Parathyroid adenoma (tissue), 2 donors: ENCODE data around the gene TGM5.

Experiments
- H2AFZ ChIP-seq: fragments of 300-600 bp; sonication (generic); one replicate; pipeline ENCODE4 v1.7.0; 2017; ENCODE audit warnings: antibody characterized with exemption, mild to moderate bottlenecking
- H3K27ac ChIP-seq: fragments of 300-600 bp; sonication (generic); one replicate; pipeline ENCODE4 v1.7.0; 2017
- H3K27me3 ChIP-seq: fragments of 300-600 bp; sonication (generic); one replicate; pipeline ENCODE4 v1.7.0; 2017; ENCODE audit warnings: low read length; ENCODE audit not compliant: control insufficient read depth, insufficient read depth
- H3K36me3 ChIP-seq: fragments of 300-600 bp; sonication (generic); one replicate; pipeline ENCODE4 v1.7.0; 2017; ENCODE audit warnings: low read length; ENCODE audit not compliant: control insufficient read depth, insufficient read depth
- H3K4me1 ChIP-seq: fragments of 300-600 bp; sonication (generic); one replicate; pipeline ENCODE4 v1.7.0; 2017; ENCODE audit warnings: control low read depth
- H3K4me2 ChIP-seq: fragments of 300-600 bp; sonication (generic); one replicate; pipeline ENCODE4 v1.7.0; 2017; ENCODE audit warnings: low read length
- H3K4me3 ChIP-seq: fragments of 300-600 bp; sonication (generic); one replicate; pipeline ENCODE4 v1.7.0; 2017; ENCODE audit warnings: low read depth, low read length
- H3K79me2 ChIP-seq: fragments of 300-600 bp; sonication (generic); one replicate; pipeline ENCODE4 v1.7.0; 2017; ENCODE audit warnings: control low read depth
- H3K9ac ChIP-seq: fragments of 300-600 bp; sonication (generic); one replicate; pipeline ENCODE4 v1.7.0; 2017; ENCODE audit warnings: mild to moderate bottlenecking
- H3K9me3 ChIP-seq: fragments of 300-600 bp; sonication (generic); one replicate; pipeline ENCODE4 v1.7.0; 2017; ENCODE audit warnings: low read length; ENCODE audit not compliant: control insufficient read depth
- CTCF ChIP-seq: fragments of 300-600 bp; sonication (generic); IDR thresholded peaks from one replicate; pipeline ENCODE4 v1.7.0; 2017; ENCODE audit warnings: antibody characterized with exemption, mild to moderate bottlenecking
- donor health status: primary hyperparathyroidism.

The TGM5 gene

GRCh38 chr15:43287254-43287653 is 20.5 kb upstream of the TGM5 start:
- Histone ChIP-seq H3K79me2 (no peaks in the 10 kb centered on the region), H3K4me2 (no peak overlapping the region), H3K9ac (no peak overlapping the region), H3K4me1 (no peaks in the 10 kb centered on the region), H3K27me3 (no peaks in the 10 kb centered on the region), H3K9me3 (no peaks in the 10 kb centered on the region), H3K36me3 (no peaks in the 10 kb centered on the region), H2AFZ (no peak overlapping the region), H3K27ac (no peak overlapping the region), H3K4me3 (no peak overlapping the region)
- TF ChIP-seq CTCF, result no peak

- H3K27ac ChIP-seq, result no peak overlapping the region
- no peaks in the 10 kb centered on the region for H3K4me1 ChIP-seq
- TF ChIP-seq CTCF, result no peak
- no peaks in the 10 kb centered on the region for H3K79me2 ChIP-seq
- H2AFZ ChIP-seq, result no peak overlapping the region
- no peaks in the 10 kb centered on the region for H3K27me3 ChIP-seq
- no peak overlapping the region for H3K4me2 ChIP-seq
- no peak overlapping the region for H3K4me3 ChIP-seq
- H3K9ac ChIP-seq, result no peak overlapping the region
- H3K36me3 ChIP-seq, result no peaks in the 10 kb centered on the region
- no peaks in the 10 kb centered on the region for H3K9me3 ChIP-seq
These were observed 19.3 kb upstream of the TGM5 start for GRCh38 chr15:43286074-43286473.

- Histone ChIP-seq H3K4me2 (no peak overlapping the region), H3K9me3 (no peaks in the 10 kb centered on the region), H3K4me3 (no peak overlapping the region), H3K36me3 (no peaks in the 10 kb centered on the region), H3K27ac (no peak overlapping the region), H3K4me1 (no peaks in the 10 kb centered on the region), H2AFZ (no peak overlapping the region), H3K9ac (no peak overlapping the region), H3K79me2 (no peaks in the 10 kb centered on the region), H3K27me3 (no peaks in the 10 kb centered on the region)
- peak; percentile 66 for TF ChIP-seq CTCF
These were observed 18.9 kb upstream of the TGM5 start for GRCh38 chr15:43285609-43286037.

- Histone ChIP-seq H3K4me1 (no peaks in the 10 kb centered on the region), H3K4me2 (no peak overlapping the region), H3K27me3 (no peaks in the 10 kb centered on the region), H3K36me3 (no peaks in the 10 kb centered on the region), H3K9me3 (no peaks in the 10 kb centered on the region), H3K4me3 (no peak overlapping the region), H2AFZ (no peak overlapping the region), H3K27ac (no peak overlapping the region), H3K9ac (no peak overlapping the region), H3K79me2 (no peaks in the 10 kb centered on the region)
- no peak for TF ChIP-seq CTCF
These were observed 16.8 kb upstream of the TGM5 start for GRCh38 chr15:43283526-43283925.

- Histone ChIP-seq H3K4me3 (no peak overlapping the region), H3K27ac (no peak overlapping the region), H3K27me3 (no peaks in the 10 kb centered on the region), H3K36me3 (no peaks in the 10 kb centered on the region), H3K79me2 (no peaks in the 10 kb centered on the region), H3K4me2 (no peak overlapping the region), H2AFZ (no peak overlapping the region), H3K4me1 (no peaks in the 10 kb centered on the region), H3K9me3 (no peaks in the 10 kb centered on the region), H3K9ac (no peak overlapping the region)
- TF ChIP-seq CTCF, result no peak
These were observed 15.3 kb upstream of the TGM5 start for GRCh38 chr15:43281926-43282602.
